Measurements from ENCODE around the gene GGPS1. TPM values are rescaled to one million over a fixed set of nuclear protein-coding genes. Genes with fewer than 3 reads are reported as not detected.
"Not testable (repeated sequence)": the region's sequence is repeated elsewhere in the genome, so short reads cannot be mapped to it uniquely, and the experiment has no call there.

The GGPS1 gene
- total RNA-seq, 2 experiments from 2014 or later, result 28.2 to 34.3 TPM

- Mint-ChIP-seq H3K9me3 (no peaks in the 10 kb centered on the region), H3K4me1 (no peaks in the 10 kb centered on the region), H3K27ac (no peak overlapping the region), H3K36me3 (ENCODE audit: low read depth) (no peaks in the 10 kb centered on the region), H3K27me3 (no peaks in the 10 kb centered on the region), H3K4me3 (no peak overlapping the region)
- DNase-seq, result no peak
- ChIA-PET POLR2A (no interaction called here), CTCF (no interaction called here)
These were observed 30.5 kb downstream of the GGPS1 start for GRCh38 chr1:235358899-235359298.

GRCh38 chr1:235364189-235364588 is 35.8 kb downstream of the GGPS1 start:
- H3K4me3 Mint-ChIP-seq; H3K27me3 Mint-ChIP-seq; DNase-seq; H3K9me3 Mint-ChIP-seq; H3K36me3 Mint-ChIP-seq (ENCODE audit: low read depth); CTCF ChIA-PET; H3K27ac Mint-ChIP-seq; POLR2A ChIA-PET: not testable (repeated sequence)
- peaks cover 28% of the 10 kb centered on the region for H3K4me1 Mint-ChIP-seq

DNA sequence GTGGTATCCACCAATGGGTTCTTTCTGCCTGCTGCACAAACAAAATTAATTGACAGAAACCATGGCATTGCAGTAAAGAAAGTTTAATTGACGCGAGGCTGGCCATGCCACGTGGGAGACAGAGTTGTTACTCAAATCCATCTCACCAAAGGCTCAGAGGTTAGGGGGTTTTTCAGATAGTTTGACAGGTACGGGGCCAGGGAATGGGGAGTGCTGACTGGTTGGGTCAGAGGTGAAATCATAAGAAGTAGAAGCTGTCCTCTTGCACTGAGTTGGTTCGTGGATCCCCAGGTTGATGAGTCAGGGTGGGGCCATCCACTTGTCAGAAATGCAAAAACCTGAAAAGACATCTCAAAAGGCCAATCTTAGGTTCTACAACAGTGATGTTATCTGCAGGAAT is 37.9 kb downstream of the GGPS1 start:
- DNase-seq, result peak; percentile 18
- H3K4me1 Mint-ChIP-seq, result peaks cover 33% of the 10 kb centered on the region
- H3K27me3 Mint-ChIP-seq, result no peaks in the 10 kb centered on the region
- H3K27ac Mint-ChIP-seq, result no peak overlapping the region
- peak overlapping the region; percentile 98 for H3K4me3 Mint-ChIP-seq
- ChIA-PET POLR2A (interaction anchor here (1.2 to 1.7 kb wide), 2 partner anchors 36 to 39 kb away, joined by 4 read pairs; no protein-coding TSS in a partner anchor), CTCF (interaction anchor here (0.6 kb wide), 1 partner anchor 94 kb away, joined by 3 read pairs; no protein-coding TSS in a partner anchor)
- H3K9me3 Mint-ChIP-seq, result no peaks in the 10 kb centered on the region
- peaks cover 12% of the 10 kb centered on the region for H3K36me3 Mint-ChIP-seq (ENCODE audit: low read depth)

DNA sequence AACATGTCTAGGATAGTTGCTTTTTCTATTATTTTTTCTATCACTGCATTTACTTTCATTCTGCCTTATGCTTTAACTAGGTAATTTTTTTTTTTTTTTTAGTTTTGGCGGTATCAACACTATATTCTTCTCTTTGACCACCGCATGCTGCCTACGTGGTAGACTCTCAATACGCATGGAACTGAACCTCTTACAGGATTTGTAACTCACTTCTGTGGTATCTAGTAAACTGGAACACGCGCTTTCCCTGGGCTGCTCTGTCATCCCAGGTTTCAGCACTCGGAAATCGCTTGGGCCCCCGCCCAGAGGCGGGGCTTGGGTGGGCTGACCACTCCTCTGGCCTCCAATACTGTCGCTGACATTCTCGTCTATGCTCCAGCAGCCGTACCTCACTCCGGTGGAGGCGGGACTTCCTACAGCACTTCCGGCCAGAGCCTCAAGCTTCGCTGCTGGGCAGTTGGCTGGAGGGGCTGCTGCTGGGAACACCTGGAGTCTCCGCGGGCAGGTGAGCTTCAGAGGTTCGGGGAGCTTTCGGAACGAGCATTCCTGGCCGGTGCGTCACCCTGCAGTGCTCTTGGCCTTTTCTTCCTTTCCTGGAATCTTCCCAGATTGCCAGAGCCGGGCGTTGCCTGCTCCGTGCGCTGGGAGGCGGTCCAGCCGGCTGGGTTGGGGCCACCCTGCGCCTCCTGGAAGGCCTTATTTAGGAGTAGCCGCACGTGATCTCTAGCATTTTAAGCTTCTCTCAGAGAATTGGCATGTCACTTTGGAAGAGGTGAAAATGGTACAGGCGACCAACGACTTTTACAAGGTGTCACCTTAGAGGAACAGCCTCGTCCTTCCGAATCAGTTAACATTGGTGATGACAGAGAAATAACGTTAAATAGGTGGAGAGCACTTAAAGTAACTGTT is 38.9 kb downstream of the GGPS1 start, which contains the start of gene TBCE:
Gene TBCE (plus strand): TSS at position 428 of the 909 bp plus-strand sequence. CDS start 12,623 bp downstream, outside the sequence.
- Mint-ChIP-seq H3K27me3 (no peaks in the 10 kb centered on the region), H3K4me1 (peaks cover 33% of the 10 kb centered on the region)

DNA sequence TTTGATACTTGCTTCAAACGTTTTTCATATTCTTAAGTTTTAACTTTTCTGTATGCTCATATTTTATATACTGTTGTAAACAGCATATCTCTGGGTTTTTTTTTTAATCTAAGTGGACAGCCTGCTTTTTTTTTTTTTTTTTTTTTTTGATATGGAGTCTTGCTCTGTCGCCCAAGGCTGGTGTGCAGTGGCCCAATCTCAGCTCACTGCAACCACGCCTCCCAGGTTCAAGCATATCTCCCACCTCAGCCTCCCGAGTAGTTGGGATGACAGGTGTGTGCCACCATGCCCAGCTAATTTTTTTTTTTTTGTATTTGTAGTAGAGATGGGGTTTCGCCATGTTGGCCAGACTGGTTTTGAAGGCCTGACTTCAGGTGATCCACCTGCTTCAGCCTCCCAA is 40.1 kb downstream of the GGPS1 start:
- no peak for DNase-seq
- peaks cover 33% of the 10 kb centered on the region for H3K4me1 Mint-ChIP-seq
- POLR2A ChIA-PET, result no interaction called here
- H3K4me3 Mint-ChIP-seq, result peak overlapping the region; percentile 98
- H3K36me3 Mint-ChIP-seq (ENCODE audit: low read depth), result peaks cover 12% of the 10 kb centered on the region
- H3K9me3 Mint-ChIP-seq, result no peaks in the 10 kb centered on the region
- H3K27ac Mint-ChIP-seq, result peak overlapping the region; percentile 26
- CTCF ChIA-PET, result interaction anchor here (1.3 kb wide), 1 partner anchor 48 kb away, joined by 7 read pairs; no protein-coding TSS in a partner anchor
- no peaks in the 10 kb centered on the region for H3K27me3 Mint-ChIP-seq

More for the DNA sequence above, 38.9 kb downstream of the GGPS1 start, which contains the start of gene TBCE:
- ChIA-PET POLR2A (interaction anchor here (0.9 to 1.7 kb wide), 6 partner anchors 30 to 206 kb away, joined by 3 to 8 read pairs (median 4); partner anchors contain the start of genes ARID4B, GGPS1 and RBM34), CTCF (interaction anchor here (1.3 kb wide), 1 partner anchor 49 kb away, joined by 7 read pairs; no protein-coding TSS in a partner anchor)
- H3K27ac Mint-ChIP-seq, result peak within 1 kb of the TSS; percentile 87
- peak within 1 kb of the TSS; percentile 98 for H3K4me3 Mint-ChIP-seq
- peak; percentile 91 for DNase-seq
- peaks cover 12% of the 10 kb centered on the region for H3K36me3 Mint-ChIP-seq (ENCODE audit: low read depth)
- H3K9me3 Mint-ChIP-seq, result no peaks in the 10 kb centered on the region

- no peak overlapping the region for H3K27ac Mint-ChIP-seq
- no peak for DNase-seq
- H3K9me3 Mint-ChIP-seq, result no peaks in the 10 kb centered on the region
- no peaks in the 10 kb centered on the region for H3K27me3 Mint-ChIP-seq
- CTCF ChIA-PET, result no interaction called here
- H3K36me3 Mint-ChIP-seq (ENCODE audit: low read depth), result peaks cover 12% of the 10 kb centered on the region
- H3K4me1 Mint-ChIP-seq, result peaks cover 33% of the 10 kb centered on the region
- POLR2A ChIA-PET, result no interaction called here
- H3K4me3 Mint-ChIP-seq, result peak overlapping the region; percentile 23
These were observed 41.4 kb downstream of the GGPS1 start for GRCh38 chr1:235369802-235370201.

DNA sequence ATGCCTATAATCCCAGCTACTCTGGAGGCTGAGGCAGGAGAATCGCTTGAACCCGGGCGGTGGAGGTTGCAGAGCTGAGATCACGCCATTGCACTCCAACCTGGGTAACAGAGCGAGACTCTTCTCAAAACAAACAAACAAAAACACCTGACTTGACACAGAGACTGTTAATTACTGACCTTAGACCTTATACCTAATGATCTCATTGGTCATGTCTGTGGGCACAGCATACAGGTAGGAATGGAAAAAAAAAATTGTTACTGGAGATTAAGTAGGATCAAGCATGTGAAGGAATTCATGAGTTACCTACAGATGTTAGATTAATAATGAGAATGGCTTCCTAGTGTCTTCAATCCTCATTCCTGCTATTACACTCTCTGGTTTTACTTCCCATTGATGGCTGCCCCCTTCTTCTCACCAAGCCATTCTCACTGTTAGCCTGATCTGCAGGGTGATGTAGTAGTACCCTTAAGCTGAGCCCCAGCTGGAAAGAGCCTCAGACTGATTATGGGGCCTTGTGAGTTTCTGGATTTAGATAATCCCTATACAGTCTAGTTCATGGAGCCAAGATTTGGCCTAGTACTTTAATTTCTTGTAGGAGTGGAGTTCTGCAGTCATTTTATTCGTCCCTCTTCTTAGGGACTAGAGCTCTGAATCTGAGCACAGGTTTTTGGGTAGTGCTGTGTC is 47.7 kb downstream of the GGPS1 start:
- Mint-ChIP-seq H3K36me3 (ENCODE audit: low read depth) (peaks cover 18% of the 10 kb centered on the region), H3K4me1 (no peaks in the 10 kb centered on the region), H3K9me3 (no peaks in the 10 kb centered on the region), H3K27ac (no peak overlapping the region), H3K4me3 (no peak overlapping the region), H3K27me3 (no peaks in the 10 kb centered on the region)
- DNase-seq, result no peak
- POLR2A ChIA-PET, result no interaction called here
- CTCF ChIA-PET, result interaction anchor here (1.1 kb wide), 1 partner anchor 41 kb away, joined by 3 read pairs; no protein-coding TSS in a partner anchor

- H3K9me3 Mint-ChIP-seq, H3K27me3 Mint-ChIP-seq, POLR2A ChIA-PET, H3K27ac Mint-ChIP-seq, H3K4me1 Mint-ChIP-seq, H3K4me3 Mint-ChIP-seq, DNase-seq: not testable (repeated sequence)
- CTCF ChIA-PET, result interaction anchor here (1.1 kb wide), 1 partner anchor 39 kb away, joined by 4 read pairs; no protein-coding TSS in a partner anchor
- peaks cover 28% of the 10 kb centered on the region for H3K36me3 Mint-ChIP-seq (ENCODE audit: low read depth)
These were observed 49.9 kb downstream of the GGPS1 start for GRCh38 chr1:235378134-235378735.

DNA sequence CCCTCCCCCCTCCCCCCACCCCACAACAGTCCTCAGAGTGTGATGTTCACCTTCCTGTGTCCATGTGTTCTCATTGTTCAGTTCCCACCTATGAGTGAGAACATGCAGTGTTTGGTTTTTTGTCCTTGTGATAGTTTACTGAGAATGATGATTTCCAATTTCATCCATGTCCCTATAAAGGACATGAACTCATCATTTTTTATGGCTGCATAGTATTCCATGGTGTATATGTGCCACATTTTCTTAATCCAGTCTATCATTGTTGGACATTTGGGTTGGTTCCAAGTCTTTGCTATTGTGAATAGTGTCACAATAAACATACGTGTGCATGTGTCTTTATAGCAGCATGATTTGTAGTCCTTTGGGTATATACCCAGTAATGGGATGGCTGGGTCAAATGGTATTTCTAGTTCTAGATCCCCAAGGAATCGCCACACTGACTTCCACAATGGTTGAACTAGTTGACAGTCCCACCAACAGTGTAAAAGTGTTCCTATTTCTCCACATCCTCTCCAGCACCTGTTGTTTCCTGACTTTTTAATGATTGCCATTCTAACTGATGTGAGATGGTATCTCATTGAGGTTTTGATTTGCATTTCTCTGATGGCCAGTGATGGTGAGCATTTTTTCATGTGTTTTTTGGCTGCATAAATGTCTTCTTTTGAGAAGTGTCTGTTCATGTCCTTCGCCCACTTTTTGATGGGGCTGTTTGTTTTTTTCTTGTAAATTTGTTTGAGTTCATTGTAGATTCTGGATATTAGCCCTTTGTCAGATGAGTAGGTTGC is 53.8 kb downstream of the GGPS1 start:
- DNase-seq, H3K27ac Mint-ChIP-seq, H3K4me1 Mint-ChIP-seq, POLR2A ChIA-PET, H3K4me3 Mint-ChIP-seq, CTCF ChIA-PET, H3K9me3 Mint-ChIP-seq, H3K27me3 Mint-ChIP-seq: not testable (repeated sequence)
- peaks cover 33% of the 10 kb centered on the region for H3K36me3 Mint-ChIP-seq (ENCODE audit: low read depth)

DNA sequence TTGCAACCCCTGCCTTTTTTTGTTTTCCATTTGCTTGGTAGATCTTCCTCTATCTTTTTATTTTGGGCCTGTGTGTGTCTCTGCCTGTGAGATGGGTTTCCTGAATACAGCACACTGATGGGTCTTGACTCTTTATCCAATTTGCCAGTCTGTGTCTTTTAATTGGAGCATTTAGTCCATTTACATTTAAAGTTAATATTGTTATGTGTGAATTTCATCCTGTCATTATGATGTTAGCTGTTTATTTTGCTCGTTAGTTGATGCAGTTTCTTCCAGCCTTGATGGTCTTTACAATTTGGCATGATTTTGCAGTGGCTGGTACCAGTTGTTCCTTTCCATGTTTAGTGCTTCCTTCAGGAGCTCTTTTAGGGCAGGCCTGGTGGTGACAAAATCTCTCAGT is 57.3 kb downstream of the GGPS1 start:
- H3K4me3 Mint-ChIP-seq, H3K27me3 Mint-ChIP-seq, H3K9me3 Mint-ChIP-seq, H3K4me1 Mint-ChIP-seq, POLR2A ChIA-PET, CTCF ChIA-PET, H3K27ac Mint-ChIP-seq, DNase-seq: not testable (repeated sequence)
- peaks cover 33% of the 10 kb centered on the region for H3K36me3 Mint-ChIP-seq (ENCODE audit: low read depth)

DNA sequence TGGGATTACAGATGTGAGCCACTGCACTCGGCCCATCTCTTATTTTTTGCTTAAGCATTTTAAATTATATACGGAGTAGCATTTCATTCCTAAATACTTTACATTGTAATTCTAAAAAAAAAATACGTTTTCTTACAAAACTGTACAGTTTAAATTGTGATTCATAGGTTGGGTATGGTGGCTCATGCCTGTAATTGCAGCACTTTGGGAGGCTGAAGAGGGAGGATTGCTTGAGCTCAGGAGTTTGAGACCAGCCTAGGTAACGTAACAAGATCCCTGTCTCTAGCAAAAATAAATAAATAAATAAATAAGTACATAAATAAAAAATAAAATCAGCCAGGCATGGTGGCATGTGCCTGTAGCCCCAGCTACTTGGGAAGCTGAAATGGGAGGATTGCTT is 63.5 kb downstream of the GGPS1 start:
- ChIA-PET POLR2A (no interaction called here), CTCF (no interaction called here)
- H3K4me1 Mint-ChIP-seq, result no peaks in the 10 kb centered on the region

More for the DNA sequence above, 63.5 kb downstream of the GGPS1 start:
- no peak overlapping the region for H3K4me3 Mint-ChIP-seq
- H3K27ac Mint-ChIP-seq, result no peak overlapping the region
- H3K9me3 Mint-ChIP-seq, result peaks cover 5% of the 10 kb centered on the region
- no peak for DNase-seq
- no peaks in the 10 kb centered on the region for H3K27me3 Mint-ChIP-seq
- H3K36me3 Mint-ChIP-seq (ENCODE audit: low read depth), result peaks cover 9% of the 10 kb centered on the region
